ENCODE results near the gene ZMIZ1. TPM values are rescaled to one million over a fixed set of nuclear protein-coding genes. Genes with fewer than 3 reads are reported as not detected.

Gene ZMIZ1
- total RNA-seq, 1 donor = 23.3 TPM

GRCh38 chr10:79021948-79022499, 46.7 kb upstream of the ZMIZ1 start:
- DNase-seq (ENCODE audit: low read depth) = no peak
- no peak overlapping the region for H3K4me3 ChIP-seq (ENCODE audit: low read depth, low read length)
- TF ChIP-seq CTCF (IDR thresholded peaks at IDR 0.05; ENCODE audit: insufficient read depth, low read depth, low read length) = no peak

DNA sequence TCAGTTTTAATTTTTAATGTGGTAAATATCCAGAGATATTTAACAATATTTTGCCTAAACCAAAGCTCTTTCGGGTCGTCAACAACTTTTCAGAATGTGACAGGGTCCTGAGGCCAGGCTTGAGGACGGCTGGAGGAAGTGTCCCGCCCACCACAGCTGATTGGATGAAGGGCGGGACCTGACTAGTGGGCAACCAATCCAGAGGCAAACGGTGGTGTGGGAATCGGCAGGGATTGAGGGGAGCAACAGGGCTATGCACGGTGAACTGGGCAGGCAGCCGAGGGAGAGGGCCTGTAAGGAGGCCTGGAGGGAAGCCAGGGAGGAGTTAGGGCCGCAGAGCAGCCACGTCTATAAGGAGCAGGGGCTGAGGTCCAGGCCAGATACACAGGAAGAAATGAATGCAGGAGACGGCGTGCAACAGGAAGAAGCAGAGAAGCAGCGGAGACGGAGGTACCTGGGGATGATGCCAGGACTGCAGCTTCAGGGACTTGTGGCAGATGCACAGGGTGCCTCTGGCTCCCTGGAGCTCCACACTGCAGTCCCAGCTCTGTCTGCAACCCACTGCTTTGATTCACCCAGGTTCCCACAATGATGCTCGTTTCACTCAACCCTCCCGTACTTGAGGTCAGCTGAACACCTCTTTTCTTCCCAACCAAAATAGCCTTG, 46.1 kb upstream of the ZMIZ1 start:
- DNase-seq (ENCODE audit: low read depth) = peak; percentile 74
- no peak overlapping the region for H3K4me3 ChIP-seq (ENCODE audit: low read depth, low read length)
- TF ChIP-seq CTCF (IDR thresholded peaks at IDR 0.05; ENCODE audit: insufficient read depth, low read depth, low read length) = no peak

DNA sequence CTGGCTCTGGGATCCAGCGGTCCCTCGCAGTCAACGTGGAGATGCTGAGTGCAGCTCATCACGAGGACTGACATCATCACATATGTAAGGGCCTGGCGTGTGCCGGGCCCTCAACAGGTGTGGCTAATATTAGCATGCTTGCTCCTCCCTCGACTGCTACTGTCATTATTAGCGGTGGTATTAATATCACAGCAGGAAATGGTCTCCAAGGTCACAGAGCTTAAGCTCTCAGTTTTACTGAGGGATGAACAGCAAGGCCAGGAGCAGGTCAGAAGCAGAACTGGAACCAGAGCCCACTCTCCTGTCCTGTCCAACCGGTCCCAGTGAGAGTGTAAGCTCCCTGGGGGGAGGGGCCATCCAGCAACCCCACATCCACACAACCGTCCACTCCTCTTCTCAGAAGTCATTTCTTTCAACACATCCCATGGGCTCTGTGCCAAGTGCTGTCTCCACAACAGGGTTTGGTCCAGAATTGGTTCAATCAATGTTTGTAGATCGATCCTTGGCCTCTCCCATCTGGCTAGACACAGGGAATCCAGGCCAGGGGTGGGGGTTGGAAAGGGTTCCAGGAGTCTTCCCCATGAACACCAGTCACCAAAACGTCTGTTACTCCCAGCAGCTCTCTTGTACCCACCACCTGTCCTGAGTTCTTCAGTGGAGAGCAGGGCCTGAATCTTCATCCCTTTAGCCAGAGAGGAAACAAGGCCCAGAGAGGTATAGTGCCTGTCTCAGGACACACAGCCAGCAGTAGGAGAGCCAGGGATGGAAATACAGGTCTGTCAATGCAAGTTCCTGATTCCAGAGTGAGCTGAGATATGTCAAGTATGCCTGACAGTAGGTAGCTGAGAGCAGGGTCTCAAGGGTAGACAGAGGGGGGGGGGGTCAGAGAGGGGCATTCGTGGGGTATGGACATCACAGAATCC, 45.3 kb upstream of the ZMIZ1 start:
- TF ChIP-seq CTCF (IDR thresholded peaks at IDR 0.05; ENCODE audit: insufficient read depth, low read depth, low read length) = no peak
- no peak for DNase-seq (ENCODE audit: low read depth)
- H3K4me3 ChIP-seq (ENCODE audit: low read depth, low read length) = no peak overlapping the region

DNA sequence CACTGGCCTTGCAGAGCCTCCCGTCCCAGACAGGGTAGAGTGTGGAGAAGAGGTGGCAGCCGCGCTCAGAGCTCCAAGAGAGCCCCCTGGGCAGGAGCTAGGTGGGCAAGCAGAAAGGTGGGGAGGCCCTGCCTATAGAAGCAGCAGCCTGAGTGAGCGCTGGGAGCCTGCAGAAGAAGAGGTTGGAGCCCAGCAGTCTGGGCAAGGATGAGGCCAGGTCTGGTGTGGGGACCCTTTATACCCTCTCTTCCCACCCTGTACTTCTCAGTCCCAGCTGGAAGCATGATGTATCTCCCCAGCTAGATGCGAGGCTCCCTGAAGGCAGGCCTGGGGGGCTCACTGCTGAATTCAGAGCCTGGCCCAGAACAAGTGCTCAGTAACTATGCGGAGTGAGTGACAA, 44.5 kb upstream of the ZMIZ1 start:
- no peak for DNase-seq (ENCODE audit: low read depth)
- no peak overlapping the region for H3K4me3 ChIP-seq (ENCODE audit: low read depth, low read length)
- no peak for TF ChIP-seq CTCF (IDR thresholded peaks at IDR 0.05; ENCODE audit: insufficient read depth, low read depth, low read length)

DNA sequence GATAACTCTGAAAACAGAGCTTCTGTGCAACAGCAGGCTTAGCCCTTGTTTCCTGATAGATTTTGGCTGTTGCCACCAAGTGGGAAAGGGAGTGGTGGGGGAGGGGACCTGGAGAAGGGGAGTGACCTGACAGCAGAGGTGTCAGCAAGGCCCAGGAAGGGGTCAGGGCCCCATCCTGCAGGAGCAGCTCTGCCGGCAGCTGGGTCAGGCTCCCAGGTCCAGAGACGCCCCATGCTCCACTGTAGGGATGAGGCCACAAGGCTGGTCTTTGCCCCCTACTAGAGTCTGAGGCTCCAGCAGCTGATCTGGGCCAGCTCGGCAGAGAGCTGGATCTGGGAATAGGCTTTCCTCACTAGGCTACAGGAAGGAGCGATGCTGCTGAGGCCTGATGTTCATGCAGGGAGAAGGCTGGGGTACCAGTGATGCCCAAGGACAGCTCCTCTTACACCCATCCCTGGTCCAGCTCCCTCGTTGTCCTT, 44.0 kb upstream of the ZMIZ1 start:
- DNase-seq (ENCODE audit: low read depth) = no peak
- no peak for TF ChIP-seq CTCF (IDR thresholded peaks at IDR 0.05; ENCODE audit: insufficient read depth, low read depth, low read length)

DNA sequence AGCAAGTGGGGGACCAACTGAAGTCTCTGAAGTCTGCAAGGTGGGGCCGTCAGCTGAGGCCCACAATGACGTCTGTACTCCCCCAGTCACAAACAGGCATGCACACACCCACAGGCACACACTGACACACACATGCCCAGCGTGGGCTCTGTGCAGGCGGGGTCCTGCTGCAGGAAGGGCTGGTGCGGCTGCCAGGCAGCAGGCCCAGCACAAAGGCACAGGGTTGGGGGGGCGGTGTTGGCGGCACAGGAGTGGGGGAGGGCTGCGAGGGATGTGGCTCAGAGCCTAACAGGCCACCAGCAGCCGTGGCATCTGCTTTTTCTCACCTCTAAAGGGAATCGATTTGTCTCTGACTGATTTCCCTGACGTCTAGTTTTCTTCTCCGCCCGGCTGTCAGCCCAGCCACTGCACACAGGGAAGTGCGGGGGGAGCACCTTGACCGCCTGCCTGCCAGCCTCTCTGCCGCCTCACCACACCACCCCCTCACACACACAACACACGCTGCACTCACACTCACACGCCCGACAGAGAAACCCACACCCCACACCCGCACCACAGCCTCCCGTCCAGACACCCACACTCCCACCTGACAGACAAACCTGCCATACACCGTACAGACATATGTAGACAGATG, 43.5 kb upstream of the ZMIZ1 start:
- DNase-seq (ENCODE audit: low read depth) = no peak
- no peak overlapping the region for H3K4me3 ChIP-seq (ENCODE audit: low read depth, low read length)
- no peak for TF ChIP-seq CTCF (IDR thresholded peaks at IDR 0.05; ENCODE audit: insufficient read depth, low read depth, low read length)

More for the DNA sequence above, 44.0 kb upstream of the ZMIZ1 start:
- no peak overlapping the region for H3K4me3 ChIP-seq (ENCODE audit: low read depth, low read length)
